ENCODE data around the gene ZNF264.

- TF ChIP-seq CTCF (conservative IDR thresholded peaks at IDR 0.05; ENCODE audit: low read length) (no peak), EZH2phosphoT487 (IDR thresholded peaks at IDR 0.05; ENCODE audit: borderline replicate concordance, low read depth, low read length) (no peak)
Measured at GRCh38 chr19:57167385-57167784, 23.9 kb upstream of the ZNF264 start, which contains the start of gene DUXA.
